Lower lobe of right lung (tissue), 2 donors: ENCODE results near the gene DNAJC21. TPM values are rescaled to one million over a fixed set of nuclear protein-coding genes. Genes with fewer than 3 reads are reported as not detected.

ENCODE experiments used
- ATAC-seq, 2 donors: fragments of 200-7000 bp; cut with Tn5 transposase; one replicate each; pipeline ENCODE4 v1.9.1; 2020 to 2022; ENCODE audit warnings: mild to moderate bottlenecking in 2 of 2, moderate library complexity in 2 of 2
- DNase-seq: peaks from one replicate; pipeline ENCODE4 v3.0.0-alpha.2; 2020
- H3K27ac ChIP-seq: fragments of 200-600 bp; one replicate; pipeline ENCODE4 v1.8.0; 2022
- H3K27me3 ChIP-seq: fragments of 200-600 bp; one replicate; pipeline ENCODE4 v1.8.0; 2022; ENCODE audit warnings: low read depth
- H3K36me3 ChIP-seq: fragments of 200-600 bp; one replicate; pipeline ENCODE4 v1.8.0; 2022; ENCODE audit warnings: mild to moderate bottlenecking
- H3K4me1 ChIP-seq: fragments of 200-600 bp; one replicate; pipeline ENCODE4 v1.8.0; 2022
- H3K4me3 ChIP-seq: fragments of 200-600 bp; one replicate; pipeline ENCODE4 v1.8.0; 2022; ENCODE audit warnings: mild to moderate bottlenecking
- H3K9me3 ChIP-seq: fragments of 200-600 bp; one replicate; pipeline ENCODE4 v1.8.0; 2022
- intact Hi-C: fragments of 100-400 bp; cut with DNase I; formaldehyde crosslinking; loops from one replicate; pipeline ENCODE4 v1.11.0; 2022
- long read RNA-seq: library from polyadenylated mRNA; unstranded; transcript quantifications from one replicate; pipeline ENCODE4 v2.0.0, GENCODE V29; 2021
- total RNA-seq: library from RNA; stranded (reverse); fragmentation: NEBNext Ultra II Directional; extraction: Animal tissue kit (Norgen Biotek cat#: 25700); gene quantifications from one replicate; pipeline ENCODE4 v1.2.1, GENCODE V29; 2021
- TF ChIP-seq, protein P1 (sequence below): fragments of 200-600 bp; IDR thresholded peaks from one replicate; pipeline ENCODE4 v1.8.0; 2022; ENCODE audit warnings: antibody characterized with exemption, mild to moderate bottlenecking
- donor health status: DM: no; HTN: yes; CAD: no; lungs with severe emphysema.

Gene DNAJC21
- 49.4 TPM for total RNA-seq
- long read RNA-seq, full-length matches to known transcripts = 46 of 87 reads
- long read RNA-seq, partial matches to known transcripts = 29 of 87 reads
- long read RNA-seq, other reads (novel, unspliced or antisense) = 12 of 87 reads

DNA sequence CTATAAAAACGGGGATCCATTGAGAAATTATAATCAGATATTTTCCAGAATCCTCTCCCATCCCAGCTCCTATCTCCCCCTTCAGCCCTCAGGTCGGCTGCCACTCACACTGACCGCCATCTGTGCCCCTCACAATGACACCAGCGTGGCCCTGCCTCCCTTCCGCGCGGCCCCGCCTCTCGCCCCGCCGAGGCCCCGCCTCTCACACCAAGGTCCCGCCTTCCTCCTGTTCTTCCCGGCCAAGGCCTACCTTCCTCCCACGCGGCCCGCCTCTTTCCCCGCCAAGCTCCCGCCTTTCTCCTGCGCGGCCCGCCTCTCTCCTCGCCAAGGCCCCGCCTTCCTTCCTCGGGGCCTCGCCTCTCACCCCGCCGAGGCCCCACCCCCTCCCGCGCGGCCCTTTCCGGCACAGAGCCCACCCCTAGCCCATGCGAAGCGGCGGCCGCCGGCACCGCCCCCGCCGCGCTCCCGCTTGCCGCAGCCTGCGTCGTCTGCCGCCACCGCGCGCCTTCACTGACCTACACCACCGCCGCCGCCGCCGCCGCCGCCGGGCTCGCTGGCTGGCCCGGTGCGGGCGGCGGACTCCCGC lies at the start of gene DNAJC21:
TSS of gene DNAJC21 (plus strand) at position 426 of the 586 bp plus-strand sequence. CDS start 261 bp downstream, outside the sequence.
- ATAC-seq (peak; percentile 96 to 98), DNase-seq (peak; percentile 99)
- Histone ChIP-seq H3K4me3 (peak within 1 kb of the TSS; percentile 80), H3K27ac (peak within 1 kb of the TSS; percentile 88), H3K9me3 (no peaks in the 10 kb centered on the region), H3K36me3 (peaks cover 33% of the 10 kb centered on the region), H3K27me3 (no peaks in the 10 kb centered on the region), H3K4me1 (peaks cover 31% of the 10 kb centered on the region)
- TF ChIP-seq, protein P1, sequence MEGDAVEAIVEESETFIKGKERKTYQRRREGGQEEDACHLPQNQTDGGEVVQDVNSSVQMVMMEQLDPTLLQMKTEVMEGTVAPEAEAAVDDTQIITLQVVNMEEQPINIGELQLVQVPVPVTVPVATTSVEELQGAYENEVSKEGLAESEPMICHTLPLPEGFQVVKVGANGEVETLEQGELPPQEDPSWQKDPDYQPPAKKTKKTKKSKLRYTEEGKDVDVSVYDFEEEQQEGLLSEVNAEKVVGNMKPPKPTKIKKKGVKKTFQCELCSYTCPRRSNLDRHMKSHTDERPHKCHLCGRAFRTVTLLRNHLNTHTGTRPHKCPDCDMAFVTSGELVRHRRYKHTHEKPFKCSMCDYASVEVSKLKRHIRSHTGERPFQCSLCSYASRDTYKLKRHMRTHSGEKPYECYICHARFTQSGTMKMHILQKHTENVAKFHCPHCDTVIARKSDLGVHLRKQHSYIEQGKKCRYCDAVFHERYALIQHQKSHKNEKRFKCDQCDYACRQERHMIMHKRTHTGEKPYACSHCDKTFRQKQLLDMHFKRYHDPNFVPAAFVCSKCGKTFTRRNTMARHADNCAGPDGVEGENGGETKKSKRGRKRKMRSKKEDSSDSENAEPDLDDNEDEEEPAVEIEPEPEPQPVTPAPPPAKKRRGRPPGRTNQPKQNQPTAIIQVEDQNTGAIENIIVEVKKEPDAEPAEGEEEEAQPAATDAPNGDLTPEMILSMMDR = no peak
- intact Hi-C loops = no loop called here

DNA sequence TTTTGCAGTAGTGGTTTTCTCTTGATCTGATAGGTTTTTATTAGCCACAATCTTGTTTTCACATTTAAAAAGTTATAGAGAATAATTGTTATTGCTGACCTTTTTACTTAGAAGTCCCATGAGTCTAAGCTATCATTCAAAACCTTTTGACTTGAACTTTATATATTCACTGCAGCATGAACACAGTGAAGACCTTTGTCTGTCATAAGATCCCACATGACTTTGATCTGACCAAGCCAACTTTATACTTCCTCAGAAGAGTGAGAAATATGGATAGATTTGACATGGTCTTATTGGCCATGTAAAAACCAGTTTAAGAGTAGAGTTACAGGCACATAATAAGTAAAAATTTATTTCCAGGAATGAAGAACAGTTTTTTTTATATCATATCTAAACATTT lies 48.1 kb upstream of the DNAJC21 start:
- Histone ChIP-seq H3K9me3 (no peaks in the 10 kb centered on the region), H3K4me3 (no peak overlapping the region), H3K27me3 (no peaks in the 10 kb centered on the region), H3K27ac (no peak overlapping the region), H3K4me1 (no peaks in the 10 kb centered on the region), H3K36me3 (no peaks in the 10 kb centered on the region)
- ATAC-seq (no peak), DNase-seq (no peak)
- TF ChIP-seq, protein P1 = no peak
- intact Hi-C loops = no loop called here

DNA sequence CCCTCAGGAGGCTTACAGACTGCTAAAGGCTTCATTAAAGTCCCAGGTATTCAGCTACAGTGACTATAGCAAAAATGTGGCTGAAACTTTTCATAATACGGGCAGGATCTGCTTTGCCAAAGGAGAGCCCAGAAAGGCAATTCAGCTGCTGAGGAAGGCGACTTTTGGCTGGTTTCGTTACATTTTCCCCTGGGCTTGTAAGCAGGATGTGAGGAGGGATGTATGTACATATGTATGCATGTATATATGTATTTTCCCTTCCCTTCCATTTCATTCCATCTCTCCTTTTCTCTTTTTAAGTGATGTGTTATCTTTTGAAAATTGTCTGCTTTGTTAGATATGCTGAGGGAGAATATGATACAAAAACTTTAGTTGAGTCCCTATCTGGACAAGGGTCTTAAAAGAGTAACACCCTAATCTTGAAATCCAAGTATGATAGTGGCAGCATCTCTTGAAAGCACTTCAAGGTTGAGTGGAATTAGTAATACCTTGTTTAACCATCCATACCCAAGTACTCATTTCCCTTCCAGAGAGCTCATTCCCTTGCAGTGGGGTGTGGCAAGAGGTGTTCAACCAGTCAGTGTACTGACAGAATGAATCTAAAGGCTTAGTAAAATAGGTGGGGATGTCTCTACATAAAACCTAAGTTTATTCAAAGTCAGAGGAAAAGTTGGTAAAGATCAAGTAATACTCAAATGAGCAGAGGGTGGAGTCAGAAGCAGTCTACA lies 42.8 kb upstream of the DNAJC21 start:
- DNase-seq (no peak), ATAC-seq (peak in 1 of 2 donors; percentile 70)
- no peaks in the 10 kb centered on the region for H3K4me1 ChIP-seq
- H3K36me3 ChIP-seq = no peaks in the 10 kb centered on the region
- no peaks in the 10 kb centered on the region for H3K27me3 ChIP-seq
- H3K4me3 ChIP-seq = no peak overlapping the region
- TF ChIP-seq, protein P1 = no peak
- intact Hi-C loops = no loop called here
- H3K9me3 ChIP-seq = no peaks in the 10 kb centered on the region
- H3K27ac ChIP-seq = no peak overlapping the region

DNA sequence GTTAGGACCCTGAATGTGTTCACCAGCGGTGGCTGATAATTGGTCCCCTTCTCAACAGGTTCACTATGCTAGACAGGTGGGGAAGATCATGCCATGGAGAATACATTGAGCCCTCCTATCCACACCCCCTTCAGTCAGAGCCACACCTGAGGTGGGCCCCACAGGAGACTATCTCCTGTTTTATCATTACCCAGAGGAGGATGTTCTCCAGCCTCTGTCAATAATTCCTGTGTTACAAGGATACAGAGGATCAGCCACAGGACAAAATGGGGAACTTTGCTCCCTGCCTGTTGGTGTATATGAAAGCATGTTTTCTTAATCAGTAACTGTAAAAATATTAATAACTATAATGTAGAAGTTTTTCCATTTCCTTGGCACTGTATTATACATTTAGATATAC lies 40.0 kb upstream of the DNAJC21 start:
- intact Hi-C loops = no loop called here
- Histone ChIP-seq H3K9me3 (no peaks in the 10 kb centered on the region), H3K4me1 (no peaks in the 10 kb centered on the region), H3K27me3 (no peaks in the 10 kb centered on the region), H3K36me3 (no peaks in the 10 kb centered on the region), H3K27ac (no peak overlapping the region), H3K4me3 (no peak overlapping the region)
- ATAC-seq = no peak
- TF ChIP-seq, protein P1 = no peak
- no peak for DNase-seq

DNA sequence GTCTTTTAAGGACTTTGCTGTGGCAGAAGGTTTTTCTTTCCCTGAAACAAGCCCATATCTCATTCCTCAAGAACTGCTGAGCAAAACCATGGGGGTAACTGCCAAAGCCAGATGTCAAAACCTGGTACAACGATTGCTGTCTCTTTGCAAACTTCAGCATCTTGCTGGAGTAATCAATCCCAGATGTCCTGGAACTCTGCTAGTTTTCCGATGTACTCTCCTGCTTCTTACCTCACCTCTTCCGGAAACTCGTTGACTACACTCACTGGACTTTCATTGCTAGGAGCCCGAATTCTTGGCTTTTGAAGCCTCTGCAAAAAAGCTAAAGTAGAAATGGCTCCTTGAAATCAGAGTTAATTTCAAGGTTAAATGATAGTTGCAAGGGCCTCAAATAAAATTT lies 37.4 kb upstream of the DNAJC21 start:
- Histone ChIP-seq H3K4me1 (no peaks in the 10 kb centered on the region), H3K36me3 (no peaks in the 10 kb centered on the region), H3K4me3 (no peak overlapping the region), H3K27me3 (no peaks in the 10 kb centered on the region), H3K27ac (no peak overlapping the region), H3K9me3 (no peaks in the 10 kb centered on the region)
- TF ChIP-seq, protein P1 = no peak
- DNase-seq = no peak
- intact Hi-C loops = no loop called here
- ATAC-seq = no peak
